ENCODE measurements around the gene TMCO1. TPM values are rescaled to one million over a fixed set of nuclear protein-coding genes. Genes with fewer than 3 reads are reported as not detected.
"Not testable (repeated sequence)": the region's sequence is repeated elsewhere in the genome, so short reads cannot be mapped to it uniquely, and the experiment has no call there.

TMCO1 gene
- total RNA-seq, 3 donors from 2014 or later (not counting 1 experiment from before 2014, with no cell fraction given) = 45.4 to 52.6 (median 47.6) TPM

DNA sequence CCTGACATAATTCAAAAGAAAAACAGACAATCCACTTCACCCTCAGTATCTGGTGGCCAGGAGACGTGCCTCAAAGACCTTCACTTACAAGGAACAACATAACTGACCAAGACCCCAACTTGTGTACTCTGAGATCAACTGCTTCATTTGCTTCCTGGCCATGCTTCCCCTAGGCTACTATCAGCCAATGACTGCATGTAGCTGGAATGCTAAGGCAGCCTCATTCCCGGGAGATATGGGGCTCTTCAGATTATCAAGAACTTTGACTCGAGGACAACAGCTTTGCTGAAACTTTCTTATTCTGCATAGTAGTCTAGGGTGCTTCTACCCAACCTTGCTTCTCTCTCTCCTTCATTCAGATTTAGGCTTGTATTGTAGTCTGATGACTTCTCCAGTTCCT is 47.1 kb upstream of the TMCO1 start:
- Histone ChIP-seq H3K36me3 (ENCODE audit: control insufficient read depth, insufficient read depth, low read length) (no peaks in the 10 kb centered on the region), H3K4me1 (ENCODE audit: control insufficient read depth, insufficient read depth, low read length) (no peaks in the 10 kb centered on the region), H3K4me3 (ENCODE audit: low read length) (no peak overlapping the region), H3K9me3 (ENCODE audit: control insufficient read depth, insufficient read depth, low read length) (no peaks in the 10 kb centered on the region), H3K27ac (ENCODE audit: low read length) (no peak overlapping the region), H3K27me3 (ENCODE audit: control insufficient read depth, insufficient read depth, low read length) (no peaks in the 10 kb centered on the region)
- intact Hi-C loops (cut with micrococcal nuclease) = no loop called here
- H3K4me1 Mint-ChIP-seq = no peaks in the 10 kb centered on the region
- DNase-seq (no peak), ATAC-seq (no peak)
- 83% methylated on average over 3 of the region's 3 CpGs for WGBS (ENCODE audit: insufficient coverage)
- no peak overlapping the region for H3K27ac Mint-ChIP-seq
- TF ChIP-seq, protein P1, sequence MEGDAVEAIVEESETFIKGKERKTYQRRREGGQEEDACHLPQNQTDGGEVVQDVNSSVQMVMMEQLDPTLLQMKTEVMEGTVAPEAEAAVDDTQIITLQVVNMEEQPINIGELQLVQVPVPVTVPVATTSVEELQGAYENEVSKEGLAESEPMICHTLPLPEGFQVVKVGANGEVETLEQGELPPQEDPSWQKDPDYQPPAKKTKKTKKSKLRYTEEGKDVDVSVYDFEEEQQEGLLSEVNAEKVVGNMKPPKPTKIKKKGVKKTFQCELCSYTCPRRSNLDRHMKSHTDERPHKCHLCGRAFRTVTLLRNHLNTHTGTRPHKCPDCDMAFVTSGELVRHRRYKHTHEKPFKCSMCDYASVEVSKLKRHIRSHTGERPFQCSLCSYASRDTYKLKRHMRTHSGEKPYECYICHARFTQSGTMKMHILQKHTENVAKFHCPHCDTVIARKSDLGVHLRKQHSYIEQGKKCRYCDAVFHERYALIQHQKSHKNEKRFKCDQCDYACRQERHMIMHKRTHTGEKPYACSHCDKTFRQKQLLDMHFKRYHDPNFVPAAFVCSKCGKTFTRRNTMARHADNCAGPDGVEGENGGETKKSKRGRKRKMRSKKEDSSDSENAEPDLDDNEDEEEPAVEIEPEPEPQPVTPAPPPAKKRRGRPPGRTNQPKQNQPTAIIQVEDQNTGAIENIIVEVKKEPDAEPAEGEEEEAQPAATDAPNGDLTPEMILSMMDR (IDR thresholded peaks at IDR 0.05) = no peak
- no peaks in the 10 kb centered on the region for H3K9me3 Mint-ChIP-seq
- peaks cover 0 to 4% of the 10 kb centered on the region in 2 donors for H3K27me3 Mint-ChIP-seq (ENCODE audit: low read depth in 2 of 2)
- no peaks in the 10 kb centered on the region for H3K36me3 Mint-ChIP-seq
- no peak overlapping the region for H3K4me3 Mint-ChIP-seq

DNA sequence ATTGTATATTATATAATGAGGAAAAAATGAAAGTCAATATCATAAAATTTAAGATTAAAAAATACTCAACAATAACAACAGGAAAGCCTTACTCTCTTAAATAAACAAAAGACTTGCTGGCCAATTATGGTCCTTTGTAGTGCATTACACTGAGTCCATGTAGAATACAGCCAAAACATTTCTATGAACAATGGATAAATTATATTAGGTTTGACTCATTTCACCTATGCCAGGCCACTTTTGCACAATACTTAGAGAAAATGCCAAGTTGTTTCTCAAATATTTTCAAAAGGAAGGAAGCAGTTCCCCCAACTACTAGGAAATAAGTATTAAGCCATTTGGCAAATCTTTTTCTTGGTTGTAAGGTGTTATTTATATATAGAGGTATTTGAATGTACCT is 38.9 kb upstream of the TMCO1 start:
- H3K4me3 ChIP-seq (ENCODE audit: low read length) = no peak overlapping the region
- TF ChIP-seq, protein P1 (IDR thresholded peaks at IDR 0.05) = no peak
- no peaks in the 10 kb centered on the region for H3K9me3 ChIP-seq (ENCODE audit: control insufficient read depth, insufficient read depth, low read length)
- Mint-ChIP-seq H3K9me3 (no peaks in the 10 kb centered on the region), H3K36me3 (no peaks in the 10 kb centered on the region), H3K4me3 (no peak overlapping the region), H3K27ac (no peak overlapping the region), H3K27me3 (ENCODE audit: low read depth in 2 of 2) (peaks cover 0 to 10% of the 10 kb centered on the region in 2 donors), H3K4me1 (no peaks in the 10 kb centered on the region)
- DNase-seq = no peak
- H3K4me1 ChIP-seq (ENCODE audit: control insufficient read depth, insufficient read depth, low read length) = no peaks in the 10 kb centered on the region
- no peak for ATAC-seq
- intact Hi-C loops (cut with micrococcal nuclease) = no loop called here
- no peak overlapping the region for H3K27ac ChIP-seq (ENCODE audit: low read length)
- H3K27me3 ChIP-seq (ENCODE audit: control insufficient read depth, insufficient read depth, low read length) = no peaks in the 10 kb centered on the region
- H3K36me3 ChIP-seq (ENCODE audit: control insufficient read depth, insufficient read depth, low read length) = no peaks in the 10 kb centered on the region

DNA sequence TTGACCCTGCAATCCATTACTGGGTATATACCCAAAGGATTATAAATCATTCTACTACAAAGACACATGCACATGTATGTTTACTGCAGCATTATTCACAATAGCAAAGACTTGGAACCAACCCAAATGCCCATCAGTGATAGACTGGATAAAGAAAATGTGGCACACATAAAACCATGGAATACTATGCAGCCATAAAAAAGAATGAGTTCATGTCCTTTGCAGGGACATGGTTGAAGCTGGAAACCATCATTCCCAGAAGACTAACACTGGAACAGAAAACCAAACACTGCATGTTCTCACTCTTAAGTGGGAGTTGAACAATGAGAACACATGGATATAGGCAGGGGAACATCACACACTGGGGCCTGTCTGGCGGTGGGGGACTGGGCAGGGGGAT is 35.8 kb upstream of the TMCO1 start:
- H3K27ac Mint-ChIP-seq; H3K4me3 Mint-ChIP-seq; H3K9me3 ChIP-seq (ENCODE audit: control insufficient read depth, insufficient read depth, low read length); H3K36me3 Mint-ChIP-seq; H3K4me1 Mint-ChIP-seq; intact Hi-C loops (cut with micrococcal nuclease); DNase-seq; ATAC-seq; H3K27me3 ChIP-seq (ENCODE audit: control insufficient read depth, insufficient read depth, low read length); H3K4me3 ChIP-seq (ENCODE audit: low read length); H3K4me1 ChIP-seq (ENCODE audit: control insufficient read depth, insufficient read depth, low read length); H3K9me3 Mint-ChIP-seq; H3K27ac ChIP-seq (ENCODE audit: low read length); H3K36me3 ChIP-seq (ENCODE audit: control insufficient read depth, insufficient read depth, low read length): not testable (repeated sequence)
- 89% methylated on average over 1 of the region's 1 CpG for WGBS (ENCODE audit: insufficient coverage)
- peaks cover 11 to 23% of the 10 kb centered on the region in 2 donors for H3K27me3 Mint-ChIP-seq (ENCODE audit: low read depth in 2 of 2)

DNA sequence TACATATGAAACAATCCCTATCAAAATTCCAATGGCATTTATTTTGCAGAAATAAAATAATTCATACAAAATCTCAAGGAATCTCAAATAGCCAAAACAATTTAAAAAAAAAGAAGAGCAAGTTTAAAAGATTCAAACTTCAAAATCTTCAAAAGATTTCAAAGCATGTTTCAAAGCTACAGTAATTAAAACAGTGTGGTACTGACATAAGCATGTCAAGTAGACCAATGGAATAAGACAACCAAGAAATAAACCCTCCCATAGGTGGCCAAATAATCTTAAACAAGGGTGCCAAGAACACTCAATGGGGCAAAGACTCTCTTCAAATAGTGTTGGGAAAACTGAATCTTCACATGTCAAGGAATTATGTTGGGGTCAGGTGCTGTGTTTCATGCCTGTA is 30.7 kb upstream of the TMCO1 start:
- DNase-seq = no peak
- H3K27me3 ChIP-seq (ENCODE audit: control insufficient read depth, insufficient read depth, low read length) = no peaks in the 10 kb centered on the region
- H3K4me1 ChIP-seq (ENCODE audit: control insufficient read depth, insufficient read depth, low read length) = no peaks in the 10 kb centered on the region
- H3K27ac ChIP-seq (ENCODE audit: low read length) = no peak overlapping the region
- no peaks in the 10 kb centered on the region for H3K4me1 Mint-ChIP-seq
- H3K36me3 Mint-ChIP-seq = peaks cover 8% of the 10 kb centered on the region
- ATAC-seq = no peak
- intact Hi-C loops (cut with micrococcal nuclease) = no loop called here
- H3K4me3 Mint-ChIP-seq = no peak overlapping the region
- no peaks in the 10 kb centered on the region for H3K9me3 Mint-ChIP-seq
- no peaks in the 10 kb centered on the region for H3K36me3 ChIP-seq (ENCODE audit: control insufficient read depth, insufficient read depth, low read length)
- no peaks in the 10 kb centered on the region for H3K9me3 ChIP-seq (ENCODE audit: control insufficient read depth, insufficient read depth, low read length)
- peaks cover 16 to 21% of the 10 kb centered on the region in 2 donors for H3K27me3 Mint-ChIP-seq (ENCODE audit: low read depth in 2 of 2)
- H3K27ac Mint-ChIP-seq = no peak overlapping the region
- no peak overlapping the region for H3K4me3 ChIP-seq (ENCODE audit: low read length)
- TF ChIP-seq, protein P1 (IDR thresholded peaks at IDR 0.05) = no peak
